HG03558 (cell line): ENCODE measurements around the gene NGRN.
A peak's percentile ranks its signal among the peaks of the same experiment; 100 is the strongest.
"Not testable (repeated sequence)": the region's sequence is repeated elsewhere in the genome, so short reads cannot be mapped to it uniquely, and the experiment has no call there.

Experiments used
- ATAC-seq: cut with Tn5 transposase; IDR thresholded peaks from one replicate; pipeline ENCODE4 v1.9.1; 2021; ENCODE audit warnings: moderate number of reproducible peaks; ENCODE audit not compliant: unreplicated experiment; ENCODE audit errors: extremely low read depth

Gene NGRN

DNA sequence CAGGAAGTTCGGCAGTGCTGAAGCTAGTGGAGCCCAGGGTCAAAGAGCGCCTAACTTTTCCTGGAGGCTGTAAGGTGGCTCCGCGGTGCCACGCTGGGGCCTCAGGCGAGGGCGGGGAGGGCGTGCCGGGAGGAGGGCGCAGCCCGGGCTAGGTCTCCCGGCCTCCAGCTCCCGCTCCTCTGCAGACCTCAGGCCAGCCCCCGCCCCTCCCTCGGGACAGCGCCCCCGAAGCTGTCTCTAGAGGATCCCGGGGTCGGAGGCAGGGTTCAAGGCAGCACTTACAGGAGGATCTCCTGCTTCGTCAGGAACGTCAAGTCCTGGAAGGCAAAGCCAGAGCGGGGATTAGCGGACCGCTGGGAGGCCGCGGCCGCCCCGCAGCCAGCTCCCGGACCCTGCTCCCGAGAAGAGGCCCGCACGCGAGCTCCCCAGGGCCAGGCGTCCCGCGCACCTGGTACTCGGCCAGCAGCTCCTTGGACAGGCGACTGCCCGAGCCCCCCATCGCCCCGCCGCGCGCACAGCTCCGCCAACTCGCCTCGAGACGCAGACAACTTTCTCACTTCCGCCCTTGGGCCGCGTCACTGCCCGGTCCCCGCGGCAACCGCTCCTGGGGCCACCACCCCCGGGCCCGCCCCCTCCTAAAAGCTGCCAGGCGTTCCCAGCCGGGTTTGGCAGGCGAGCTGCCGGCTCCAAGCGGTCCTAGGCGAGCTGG is 31.9 kb upstream of the NGRN start, which contains the start of gene CIB1:
Gene CIB1, minus strand, starts transcription at position 555 of the 709 bp plus-strand sequence. Its CDS starts 56 bp downstream, at position 499.
- peak; percentile 77 for ATAC-seq

DNA sequence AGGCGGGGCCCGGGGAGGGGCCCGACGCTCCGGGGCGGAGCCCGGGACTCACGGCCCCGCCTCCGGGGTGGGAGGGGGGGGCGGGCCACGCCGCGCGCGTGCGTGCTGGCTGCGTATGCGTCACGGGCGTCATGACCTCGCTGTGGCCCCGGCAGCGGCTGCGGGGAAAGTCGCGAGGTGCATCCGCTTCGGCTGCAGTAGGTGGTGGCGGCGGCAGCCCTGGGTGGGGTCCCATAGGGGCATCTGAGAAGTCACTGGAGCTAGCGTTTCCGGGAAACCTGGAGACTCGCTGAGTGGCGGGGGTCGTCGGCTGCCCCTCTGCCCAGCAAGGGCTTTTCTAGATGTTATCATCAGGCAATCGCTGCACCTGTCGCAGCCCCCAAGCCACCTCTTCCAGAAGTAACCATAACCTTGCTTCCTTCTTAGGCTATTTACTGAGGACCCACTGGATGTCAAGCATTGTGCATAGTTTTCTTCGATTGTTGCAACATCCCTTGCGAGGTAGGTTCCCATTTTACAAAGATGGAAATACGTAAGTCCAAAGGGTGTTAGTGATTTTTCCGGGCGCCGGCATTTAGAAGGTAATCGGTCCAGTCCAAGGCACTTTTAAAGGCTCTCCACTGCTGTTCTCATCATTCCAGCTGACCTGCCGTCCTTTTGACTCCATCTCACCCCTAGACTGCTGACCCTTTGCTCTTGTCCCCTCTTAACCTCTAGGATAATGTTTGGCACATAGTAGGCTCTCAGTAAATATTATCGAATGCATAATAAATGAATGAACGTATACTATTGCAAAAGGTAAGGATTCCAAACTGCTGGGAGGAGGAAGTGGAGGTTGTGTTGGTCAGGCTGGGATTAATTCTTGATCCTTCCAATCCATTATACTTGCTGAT is 31.1 kb upstream of the NGRN start, which contains the start of gene GDPGP1:
Gene GDPGP1, plus strand, starts transcription at position 114 of the 893 bp plus-strand sequence. CDS start 6,700 bp downstream, outside the sequence.
- peak; percentile 68 for ATAC-seq

- no peak for ATAC-seq
Measured at GRCh38 chr15:90239371-90239770, 26.1 kb upstream of the NGRN start.

GRCh38 chr15:90240856-90241255 is 24.6 kb upstream of the NGRN start:
- ATAC-seq = no peak

GRCh38 chr15:90241343-90242192 is 23.9 kb upstream of the NGRN start:
- no peak for ATAC-seq

GRCh38 chr15:90243943-90244639 is 21.4 kb upstream of the NGRN start:
- no peak for ATAC-seq

GRCh38 chr15:90248789-90249202 is 16.7 kb upstream of the NGRN start:
- ATAC-seq = no peak

DNA sequence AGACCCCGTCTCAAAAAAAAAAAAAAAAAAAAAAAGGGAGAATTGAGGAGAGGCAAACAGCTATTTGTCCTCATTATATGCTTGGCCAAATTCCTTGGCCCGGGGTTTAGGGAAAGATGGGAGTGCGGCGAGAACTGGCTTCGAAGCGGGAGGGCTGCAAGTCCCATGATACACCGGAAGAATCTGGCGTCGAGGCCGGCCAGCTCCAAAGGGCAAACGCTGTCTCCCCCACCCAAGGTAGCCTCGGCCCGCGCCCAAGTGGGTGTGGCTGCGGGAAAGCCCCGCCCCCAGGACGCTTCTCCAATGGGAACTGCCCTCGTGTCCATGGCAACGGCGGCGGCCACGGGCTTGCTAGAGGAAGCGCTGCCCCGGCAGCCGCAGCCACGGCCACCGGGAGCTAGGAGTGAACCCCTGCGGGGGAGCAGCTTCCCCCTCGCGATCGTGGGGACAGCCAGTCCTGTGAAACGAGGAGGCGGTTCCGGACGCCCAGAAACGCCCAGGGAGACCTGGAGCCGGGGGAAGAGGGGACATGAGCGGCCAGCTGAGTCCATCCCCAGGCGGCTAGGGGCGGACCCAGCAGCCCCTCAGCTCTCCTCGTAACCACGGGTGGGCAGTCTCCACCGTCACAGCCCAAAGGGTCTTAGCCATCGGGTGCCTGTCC is 16.1 kb upstream of the NGRN start, which contains the start of gene TTLL13:
Gene TTLL13, plus strand, starts transcription at position 354 of the 661 bp plus-strand sequence. CDS start 1,075 bp downstream, outside the sequence.
- ATAC-seq = no peak

GRCh38 chr15:90257776-90258175 is 7.7 kb upstream of the NGRN start:
- no peak for ATAC-seq

GRCh38 chr15:90259524-90259923 is 5.9 kb upstream of the NGRN start:
- peak; percentile 68 for ATAC-seq

DNA sequence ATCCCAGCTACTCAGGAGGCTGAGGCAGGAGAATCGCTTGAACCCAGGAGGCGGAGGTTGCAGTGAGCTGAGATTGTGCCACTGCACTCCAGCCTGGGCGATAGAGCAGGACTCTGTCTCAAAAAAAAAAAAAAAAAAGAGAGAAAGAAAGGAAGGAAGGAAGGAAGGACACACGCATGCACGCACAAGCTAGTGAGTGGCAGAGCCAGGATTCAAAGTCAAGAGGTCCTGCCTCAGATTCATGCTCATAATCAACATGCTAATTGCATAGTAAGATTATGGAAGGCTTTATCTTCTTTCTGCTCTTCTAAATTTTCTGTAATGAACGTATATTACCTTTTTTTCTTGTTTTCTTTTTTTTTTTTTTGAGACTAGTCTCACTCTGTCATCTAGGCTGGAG is 4.7 kb upstream of the NGRN start:
- ATAC-seq = not testable (repeated sequence)

DNA sequence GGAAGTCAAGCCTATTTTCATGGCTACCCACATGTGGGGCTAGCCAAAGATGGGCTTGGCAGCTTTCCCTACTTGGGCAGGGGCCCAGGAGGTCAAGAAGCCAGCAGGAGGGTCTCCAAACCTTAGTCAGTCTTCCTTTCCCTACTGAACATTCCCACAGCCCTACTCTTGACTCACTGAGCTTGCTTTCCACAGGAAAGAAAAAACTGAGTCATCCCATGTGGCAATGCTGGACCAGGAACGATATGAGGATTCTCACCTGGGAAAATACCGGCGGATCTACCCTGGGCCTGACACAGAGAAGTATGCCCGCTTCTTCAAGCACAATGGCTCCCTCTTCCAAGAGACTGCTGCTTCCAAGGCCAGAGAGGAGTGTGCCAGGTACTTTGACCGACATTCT is 3.7 kb upstream of the NGRN start:
- ATAC-seq = no peak

GRCh38 chr15:90262426-90262825 is 3.0 kb upstream of the NGRN start:
- no peak for ATAC-seq

DNA sequence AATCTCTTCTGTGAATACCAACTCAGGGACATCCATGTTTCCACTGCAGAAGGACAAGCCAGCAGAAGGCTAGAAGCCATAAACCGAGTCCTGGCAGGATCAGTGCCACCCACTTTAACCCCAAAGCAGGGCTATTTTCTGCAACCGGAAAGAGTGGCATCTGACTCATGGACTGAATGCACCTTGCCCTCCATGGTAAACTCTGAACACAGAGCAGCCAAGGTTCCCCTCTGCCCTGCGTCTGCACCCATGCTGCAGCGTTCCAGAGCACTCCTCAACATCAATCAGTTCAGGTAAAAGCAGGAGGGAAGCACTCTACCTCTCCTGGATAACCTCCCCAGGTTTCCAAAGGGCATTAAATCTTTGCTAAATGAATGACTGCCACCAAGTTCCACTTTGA is 801 bp upstream of the NGRN start:
- ATAC-seq = no peak

DNA sequence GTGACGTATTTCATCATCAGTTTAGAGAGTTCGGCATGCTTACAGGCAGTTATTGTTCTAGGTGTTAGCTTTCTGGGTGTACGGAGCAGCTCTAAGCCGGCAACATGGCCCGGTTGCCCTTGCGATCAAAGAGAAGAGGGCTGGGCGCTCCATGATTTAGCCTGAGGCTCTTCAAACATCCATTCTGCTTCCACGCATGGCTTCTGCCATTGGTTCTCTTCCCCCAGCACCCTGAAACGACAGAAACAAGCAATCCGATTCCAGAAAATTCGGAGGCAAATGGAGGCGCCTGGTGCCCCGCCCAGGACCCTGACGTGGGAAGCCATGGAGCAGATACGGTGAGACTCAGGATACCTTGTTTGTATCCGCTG is 574 bp downstream of the NGRN start:
- no peak for ATAC-seq

DNA sequence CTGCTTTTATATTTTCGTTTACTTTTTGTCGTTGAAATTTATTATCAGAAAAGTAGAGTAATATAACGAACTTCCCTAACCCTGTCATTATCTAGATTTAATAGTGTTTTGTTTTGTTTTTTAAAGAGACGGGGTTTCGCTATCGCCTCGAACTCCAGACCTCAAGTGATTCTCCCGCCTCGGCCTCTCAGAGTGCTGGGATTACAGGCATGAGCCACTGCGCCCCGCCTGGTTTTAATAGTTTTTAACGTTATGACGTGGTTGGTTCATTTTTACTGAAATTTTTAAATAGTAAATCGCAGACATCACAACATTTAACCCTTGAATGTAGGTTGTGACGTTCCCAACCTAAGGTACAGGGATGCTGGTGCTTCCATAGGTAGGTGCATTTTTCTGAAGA is 1.0 kb downstream of the NGRN start:
- no peak for ATAC-seq

- ATAC-seq = no peak
Measured at GRCh38 chr15:90268415-90268814, 2.9 kb downstream of the NGRN start.

GRCh38 chr15:90270502-90271150 is 5.2 kb downstream of the NGRN start:
- no peak for ATAC-seq
